ENCODE data around the gene UCK2.

The UCK2 gene

GRCh38 chr1:165884009-165884689 lies 56.7 kb downstream of the UCK2 start:
- DNase-seq: no peak

GRCh38 chr1:165884690-165885304 lies 57.4 kb downstream of the UCK2 start:
- no peak for DNase-seq

- DNase-seq: no peak
Observed at GRCh38 chr1:165885305-165885694, 57.9 kb downstream of the UCK2 start.

- DNase-seq: no peak
Observed at GRCh38 chr1:165886193-165886592, 58.8 kb downstream of the UCK2 start.

GRCh38 chr1:165886983-165887382 lies 59.6 kb downstream of the UCK2 start:
- no peak for DNase-seq

GRCh38 chr1:165887877-165888551 lies 60.6 kb downstream of the UCK2 start:
- DNase-seq: no peak

GRCh38 chr1:165888552-165888920 lies 61.1 kb downstream of the UCK2 start:
- no peak for DNase-seq

- no peak for DNase-seq
Observed at GRCh38 chr1:165890684-165891083, 63.3 kb downstream of the UCK2 start.

- no peak for DNase-seq
Observed at GRCh38 chr1:165891111-165891860, 63.9 kb downstream of the UCK2 start.

GRCh38 chr1:165892935-165893334 lies 65.5 kb downstream of the UCK2 start:
- no peak for DNase-seq

GRCh38 chr1:165893507-165893906 lies 66.1 kb downstream of the UCK2 start:
- DNase-seq: no peak

- DNase-seq: no peak
Observed at GRCh38 chr1:165894591-165894990, 67.2 kb downstream of the UCK2 start.

GRCh38 chr1:165895451-165895871 lies 68.0 kb downstream of the UCK2 start:
- DNase-seq: no peak

- DNase-seq: no peak
Observed at GRCh38 chr1:165896277-165896676, 68.9 kb downstream of the UCK2 start.

- DNase-seq: no peak
Observed at GRCh38 chr1:165897326-165898303, 70.2 kb downstream of the UCK2 start.

GRCh38 chr1:165898837-165899236 lies 71.4 kb downstream of the UCK2 start:
- DNase-seq: peak; percentile 27

- no peak for DNase-seq
Observed at GRCh38 chr1:165899461-165899941, 72.1 kb downstream of the UCK2 start.

GRCh38 chr1:165900576-165901380 lies 73.4 kb downstream of the UCK2 start:
- DNase-seq: no peak

- DNase-seq: no peak
Observed at GRCh38 chr1:165902565-165902964, 75.2 kb downstream of the UCK2 start.

- no peak for DNase-seq
Observed at GRCh38 chr1:165903672-165904071, 76.3 kb downstream of the UCK2 start.

- no peak for DNase-seq
Observed at GRCh38 chr1:165904948-165905347, 77.5 kb downstream of the UCK2 start.
